SK-N-SH (cell line): ENCODE results near the gene ASPG. TPM values are rescaled to one million over a fixed set of nuclear protein-coding genes. Genes with fewer than 3 reads are reported as not detected.

ENCODE experiments used
- CTCF ChIA-PET: fragments of 300-600, 350-600 bp; formaldehyde crosslinking; extraction: SDS; loops from one replicate; lab custom pipeline; 2021; lab: Yijun Ruan, JAX
- POLR2A ChIA-PET: fragments of 350-600 bp; sonication (Branson Sonifier 250); formaldehyde crosslinking; extraction: SDS; loops from one replicate; lab custom pipeline; 2020; ENCODE audit warnings: antibody characterized with exemption, inconsistent platforms; lab: Yijun Ruan, JAX
- DNase-seq: peaks from one replicate; pipeline ENCODE4 v3.0.0; 2012
- H2AFZ ChIP-seq: fragments of 200-600 bp; sonication (generic); 2 replicates; pipeline ENCODE4 v1.8.1; 2016; ENCODE audit warnings: antibody characterized with exemption, mild to moderate bottlenecking, low read depth
- H3F3A ChIP-seq: fragments of 200-600 bp; sonication (generic); replicated peaks from 2 replicates; pipeline ENCODE3; 2016; ENCODE audit warnings: antibody characterized with exemption, mild to moderate bottlenecking; ENCODE audit not compliant: insufficient read depth
- H3K27ac ChIP-seq, 2 experiments: fragments of 200-500 bp in 1 of 2; fragments of 200-600 bp in 1 of 2; sonication (Bioruptor generic) in 1 of 2; sonication (generic), shearing (Covaris generic) in 1 of 2; 2 replicates each; pipeline versions ENCODE4 v1.5.1 to v1.6.1; 2014 to 2016; ENCODE audit warnings: low read depth in 2 of 2, inconsistent platforms in 1 of 2, low read length in 1 of 2, mild to moderate bottlenecking in 1 of 2, mixed read lengths in 1 of 2
- H3K27me3 ChIP-seq: fragments of 200-600 bp; sonication (generic), shearing (Covaris generic); 2 replicates; pipeline ENCODE4 v1.6.1; 2016; ENCODE audit warnings: mixed run types; ENCODE audit not compliant: insufficient read depth
- H3K36me3 ChIP-seq, 2 experiments: fragments of 200-500 bp in 1 of 2; fragments of 200-600 bp in 1 of 2; sonication (Bioruptor generic) in 1 of 2; sonication (generic) in 1 of 2; replicated peaks in 1 of 2; 2 replicates each; pipeline versions ENCODE3 to v1.5.1; 2014 to 2016; ENCODE audit warnings: low read length in 1 of 2, mild to moderate bottlenecking in 1 of 2; ENCODE audit not compliant: insufficient read depth in 2 of 2, control insufficient read depth in 1 of 2
- H3K4me1 ChIP-seq, 2 experiments: fragments of 200-500 bp in 1 of 2; fragments of 200-600 bp in 1 of 2; sonication (Bioruptor generic) in 1 of 2; sonication (generic), shearing (Covaris generic) in 1 of 2; 2 replicates each; pipeline versions ENCODE4 v1.5.1 to v1.6.1; 2014 to 2016; ENCODE audit warnings: low read depth in 1 of 2, low read length in 1 of 2, mixed run types in 1 of 2; ENCODE audit not compliant: insufficient read depth in 2 of 2, control insufficient read depth in 1 of 2
- H3K4me2 ChIP-seq: fragments of 200-600 bp; sonication (generic), shearing (Covaris generic); 2 replicates; pipeline ENCODE4 v1.6.1; 2017; ENCODE audit warnings: mixed run types
- H3K4me3 ChIP-seq, 2 experiments: fragments of 200-500 bp in 1 of 2; fragments of 200-600 bp in 1 of 2; sonication (Bioruptor generic) in 1 of 2; sonication (generic), shearing (Covaris generic) in 1 of 2; 2 replicates each; pipeline versions ENCODE4 v1.5.1 to v1.8.1; 2014 to 2016; ENCODE audit warnings: low read depth in 2 of 2, inconsistent platforms in 1 of 2, low read length in 1 of 2, mild to moderate bottlenecking in 1 of 2, mixed read lengths in 1 of 2, moderate library complexity in 1 of 2
- H3K79me2 ChIP-seq: fragments of 200-600 bp; sonication (generic); 2 replicates; pipeline ENCODE4 v1.8.1; 2017; ENCODE audit warnings: mild to moderate bottlenecking; ENCODE audit not compliant: insufficient read depth
- H3K9ac ChIP-seq: fragments of 200-600 bp; sonication (generic); 2 replicates; pipeline ENCODE4 v1.6.1; 2017; ENCODE audit warnings: mixed run types
- H3K9me2 ChIP-seq: fragments of 200-600 bp; sonication (generic); 2 replicates; pipeline ENCODE4 v1.6.1; 2017; ENCODE audit warnings: mixed run types
- H3K9me3 ChIP-seq: fragments of 200-600 bp; sonication (generic); 2 replicates; pipeline ENCODE4 v1.6.1; 2017; ENCODE audit warnings: mixed run types, mild to moderate bottlenecking, moderate library complexity
- H4K20me1 ChIP-seq: fragments of 200-600 bp; sonication (generic); 2 replicates; pipeline ENCODE4 v1.6.1; 2017; ENCODE audit warnings: mild to moderate bottlenecking, mixed run types; ENCODE audit not compliant: insufficient read depth
- ELF1 ChIP-seq: IDR thresholded peaks from 2 replicates; pipeline ENCODE4 v1.4.0; 2012
- EZH2phosphoT487 ChIP-seq: fragments of 200-600 bp; sonication (generic); IDR thresholded peaks from 2 replicates; pipeline ENCODE4 v1.6.1; 2017; ENCODE audit warnings: low read depth, mixed run types, mild to moderate bottlenecking, antibody characterized with exemption, moderate library complexity, borderline replicate concordance
- FOXJ3 ChIP-seq: sonication (generic); formaldehyde crosslinking; IDR thresholded peaks from 2 replicates; pipeline ENCODE4 v1.5.1; 2020; ENCODE audit warnings: mild to moderate bottlenecking, missing genetic modification reagents
- FOXM1 ChIP-seq: IDR thresholded peaks from 2 replicates; pipeline ENCODE4 v1.4.0; 2012; ENCODE audit warnings: low read depth, mild to moderate bottlenecking
- GABPA ChIP-seq: IDR thresholded peaks from 2 replicates; pipeline ENCODE4 v1.4.0; 2012; ENCODE audit warnings: low read depth, mild to moderate bottlenecking
- JUND ChIP-seq: IDR thresholded peaks from 2 replicates; pipeline ENCODE4 v1.4.0; 2012
- MEF2A ChIP-seq: IDR thresholded peaks from 2 replicates; pipeline ENCODE4 v1.4.0; 2012; ENCODE audit warnings: low read depth, borderline replicate concordance
- NRF1 ChIP-seq: IDR thresholded peaks from 2 replicates; pipeline ENCODE4 v1.6.1; 2012; ENCODE audit warnings: low read depth, mild to moderate bottlenecking, low read length
- RCOR1 ChIP-seq: fragments of 150-350 bp; IDR thresholded peaks from 2 replicates; pipeline ENCODE4 v1.6.1; 2017; ENCODE audit warnings: antibody characterized with exemption, low read length
- RFX5 ChIP-seq: IDR thresholded peaks from 2 replicates; pipeline ENCODE4 v1.6.1; 2012; ENCODE audit warnings: mild to moderate bottlenecking, improper control_type of control experiment, low read length
- RXRA ChIP-seq: IDR thresholded peaks from 2 replicates; pipeline ENCODE4 v1.4.0; 2012; ENCODE audit warnings: low read depth, mild to moderate bottlenecking, borderline replicate concordance
- SIN3A ChIP-seq: IDR thresholded peaks from 2 replicates; pipeline ENCODE4 v1.6.1; 2012; ENCODE audit warnings: low read depth, mild to moderate bottlenecking, low read length, moderate library complexity, borderline replicate concordance
- SMC3 ChIP-seq: IDR thresholded peaks from 2 replicates; pipeline ENCODE4 v1.6.1; 2012; ENCODE audit warnings: low read depth, low read length, improper control_type of control experiment
- TAF1 ChIP-seq: IDR thresholded peaks from 2 replicates; pipeline ENCODE4 v1.6.1; 2012; ENCODE audit warnings: low read depth, mild to moderate bottlenecking, low read length, moderate library complexity, borderline replicate concordance
- TCF12 ChIP-seq: IDR thresholded peaks from 2 replicates; pipeline ENCODE4 v1.4.0; 2012
- WGBS: methylation state at CpG from one replicate; pipeline ENCODE4 v1.1.6; 2017; ENCODE audit warnings: low lambda C conversion rate; 5-methylcytosine and 5-hydroxymethylcytosine counted together
- polyA plus RNA-seq, 3 experiments: library from polyadenylated mRNA; depleted of rRNA; stranded (reverse); fragments of >200 nt; gene quantifications; 2 replicates each; pipeline ENCODE4 v1.2.3, GENCODE V29; 2012
- TF ChIP-seq, protein P1 (sequence below): fragments of 150-350 bp; IDR thresholded peaks from 2 replicates; pipeline ENCODE4 v1.6.1; 2017; ENCODE audit warnings: antibody characterized with exemption, low read length, low read depth, borderline replicate concordance
- TF ChIP-seq, protein P2 (sequence below): IDR thresholded peaks from 2 replicates; pipeline ENCODE4 v1.4.0; 2012; ENCODE audit warnings: low read depth
- TF ChIP-seq, protein P3 (sequence below): fragments of 150-350 bp; IDR thresholded peaks from 2 replicates; pipeline ENCODE4 v1.6.1; 2016; ENCODE audit warnings: mild to moderate bottlenecking, low read depth, low read length
- TF ChIP-seq, protein P4 (sequence below): IDR thresholded peaks from 2 replicates; pipeline ENCODE4; 2012
- TF ChIP-seq, protein P5 (sequence below): IDR thresholded peaks from 2 replicates; pipeline ENCODE4 v1.4.0; 2012; ENCODE audit warnings: low read depth, borderline replicate concordance

Gene ASPG
- polyA plus RNA-seq, 1 of the 3 experiments (the other 2 are of a cell fraction), result not detected

DNA sequence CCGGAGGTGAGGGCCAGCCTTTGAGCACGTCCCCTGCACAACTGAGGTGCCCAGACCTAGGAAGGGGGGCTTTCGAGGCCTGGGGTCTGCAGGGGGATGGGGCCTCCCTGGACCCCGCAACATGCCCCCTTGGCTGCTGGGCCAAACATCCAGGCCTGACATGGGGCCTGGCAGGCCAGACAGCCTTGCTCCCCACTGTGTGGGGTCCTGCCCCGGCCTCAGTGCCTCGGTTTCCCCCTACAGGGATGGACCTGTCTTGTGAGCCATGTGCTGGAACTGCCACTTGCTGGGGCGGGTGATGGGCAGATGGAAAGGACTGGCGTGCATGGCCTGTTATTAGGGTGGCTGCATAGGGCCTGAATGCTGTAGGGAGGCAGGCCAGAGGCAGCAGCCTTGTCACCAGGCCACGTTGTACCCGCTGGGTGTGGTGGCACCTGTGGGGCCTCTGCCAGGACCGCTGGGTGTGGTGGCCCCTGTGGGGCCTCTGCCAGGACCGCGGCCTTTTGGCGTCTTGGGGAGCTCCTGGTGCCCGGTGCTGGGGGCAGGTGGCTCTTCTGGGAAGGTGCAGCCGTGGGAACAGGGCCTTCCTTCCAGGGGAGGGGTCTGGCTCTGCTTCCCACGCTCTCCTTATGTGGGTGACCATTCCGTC, 20.4 kb downstream of the ASPG start:
- Histone ChIP-seq H3K4me3 (no peak overlapping the region), H3K9ac (no peak overlapping the region), H4K20me1 (no peaks in the 10 kb centered on the region), H3K27me3 (no peaks in the 10 kb centered on the region), H3K9me2 (no peaks in the 10 kb centered on the region), H3K79me2 (no peaks in the 10 kb centered on the region), H3K27ac (no peak overlapping the region), H3K9me3 (no peaks in the 10 kb centered on the region), H2AFZ (no peak overlapping the region), H3K4me1 (peaks cover 0 to 19% of the 10 kb centered on the region in 2 experiments; a peak in 1 of 4 replicates), H3K36me3 (no peaks in the 10 kb centered on the region), H3K4me2 (no peak overlapping the region), H3F3A (no peaks in the 10 kb centered on the region)
- POLR2A ChIA-PET, result no interaction called here
- CTCF ChIA-PET, result interaction anchor here (1.1 to 5.7 kb wide), 4 partner anchors 9 to 28 kb away, joined by 3 to 36 read pairs (median 6); no protein-coding TSS in a partner anchor
- DNase-seq, result no peak
- TF ChIP-seq SIN3A (no peak), JUND (no peak), TAF1 (no peak), SMC3 (no peak), GABPA (no peak)
- WGBS, result 39% methylated on average over 3 of the region's 18 CpGs

DNA sequence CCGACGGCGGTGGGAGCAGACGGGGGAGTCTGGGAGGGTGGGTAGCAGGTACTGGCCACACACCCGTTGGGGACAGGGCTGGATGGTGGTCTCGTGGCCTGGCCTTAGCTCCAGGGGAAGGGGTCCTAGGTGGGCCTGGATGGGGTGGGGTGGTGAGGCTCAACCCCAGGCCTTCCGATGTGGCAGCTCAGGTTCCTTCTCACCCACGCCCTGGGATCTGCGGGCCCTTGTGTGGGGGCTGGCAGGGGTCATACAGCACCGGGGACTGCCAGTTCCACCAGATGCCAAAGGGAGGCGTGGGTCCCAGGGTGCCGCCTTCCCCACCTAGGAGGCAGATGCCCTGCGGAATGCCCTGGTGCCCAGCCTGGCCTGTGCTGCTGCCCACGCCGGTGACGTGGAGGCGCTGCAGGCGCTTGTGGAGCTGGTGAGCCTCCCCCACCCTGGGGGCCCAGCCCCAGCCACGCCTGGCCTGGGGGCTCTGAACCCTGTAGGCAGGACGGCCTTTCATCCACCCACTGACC, 21.0 kb downstream of the ASPG start:
- Histone ChIP-seq H4K20me1 (no peaks in the 10 kb centered on the region), H3F3A (no peaks in the 10 kb centered on the region), H2AFZ (no peak overlapping the region), H3K79me2 (no peaks in the 10 kb centered on the region), H3K4me3 (no peak overlapping the region), H3K9ac (no peak overlapping the region), H3K27me3 (no peaks in the 10 kb centered on the region), H3K36me3 (no peaks in the 10 kb centered on the region), H3K4me2 (no peak overlapping the region), H3K9me2 (no peaks in the 10 kb centered on the region), H3K27ac (no peak overlapping the region), H3K9me3 (no peaks in the 10 kb centered on the region), H3K4me1 (peaks cover 0 to 21% of the 10 kb centered on the region in 2 experiments; a peak in 1 of 4 replicates)
- POLR2A ChIA-PET, result no interaction called here
- CTCF ChIA-PET, result interaction anchor here (1.2 to 5.7 kb wide), 4 partner anchors 10 to 28 kb away, joined by 4 to 36 read pairs (median 12); no protein-coding TSS in a partner anchor
- TF ChIP-seq GABPA (no peak), SMC3 (no peak), RXRA (no peak), FOXJ3 (no peak), FOXM1 (no peak), ELF1 (no peak), JUND (no peak), NRF1 (no peak), TCF12 (no peak), RCOR1 (no peak), TAF1 (no peak), MEF2A (no peak), EZH2phosphoT487 (no peak), RFX5 (no peak)
- TF ChIP-seq, protein P1, sequence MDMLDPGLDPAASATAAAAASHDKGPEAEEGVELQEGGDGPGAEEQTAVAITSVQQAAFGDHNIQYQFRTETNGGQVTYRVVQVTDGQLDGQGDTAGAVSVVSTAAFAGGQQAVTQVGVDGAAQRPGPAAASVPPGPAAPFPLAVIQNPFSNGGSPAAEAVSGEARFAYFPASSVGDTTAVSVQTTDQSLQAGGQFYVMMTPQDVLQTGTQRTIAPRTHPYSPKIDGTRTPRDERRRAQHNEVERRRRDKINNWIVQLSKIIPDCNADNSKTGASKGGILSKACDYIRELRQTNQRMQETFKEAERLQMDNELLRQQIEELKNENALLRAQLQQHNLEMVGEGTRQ, result no peak
- TF ChIP-seq, protein P2, sequence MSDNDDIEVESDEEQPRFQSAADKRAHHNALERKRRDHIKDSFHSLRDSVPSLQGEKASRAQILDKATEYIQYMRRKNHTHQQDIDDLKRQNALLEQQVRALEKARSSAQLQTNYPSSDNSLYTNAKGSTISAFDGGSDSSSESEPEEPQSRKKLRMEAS, result no peak
- TF ChIP-seq, protein P3, sequence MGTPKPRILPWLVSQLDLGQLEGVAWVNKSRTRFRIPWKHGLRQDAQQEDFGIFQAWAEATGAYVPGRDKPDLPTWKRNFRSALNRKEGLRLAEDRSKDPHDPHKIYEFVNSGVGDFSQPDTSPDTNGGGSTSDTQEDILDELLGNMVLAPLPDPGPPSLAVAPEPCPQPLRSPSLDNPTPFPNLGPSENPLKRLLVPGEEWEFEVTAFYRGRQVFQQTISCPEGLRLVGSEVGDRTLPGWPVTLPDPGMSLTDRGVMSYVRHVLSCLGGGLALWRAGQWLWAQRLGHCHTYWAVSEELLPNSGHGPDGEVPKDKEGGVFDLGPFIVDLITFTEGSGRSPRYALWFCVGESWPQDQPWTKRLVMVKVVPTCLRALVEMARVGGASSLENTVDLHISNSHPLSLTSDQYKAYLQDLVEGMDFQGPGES, result no peak
- TF ChIP-seq, protein P4, sequence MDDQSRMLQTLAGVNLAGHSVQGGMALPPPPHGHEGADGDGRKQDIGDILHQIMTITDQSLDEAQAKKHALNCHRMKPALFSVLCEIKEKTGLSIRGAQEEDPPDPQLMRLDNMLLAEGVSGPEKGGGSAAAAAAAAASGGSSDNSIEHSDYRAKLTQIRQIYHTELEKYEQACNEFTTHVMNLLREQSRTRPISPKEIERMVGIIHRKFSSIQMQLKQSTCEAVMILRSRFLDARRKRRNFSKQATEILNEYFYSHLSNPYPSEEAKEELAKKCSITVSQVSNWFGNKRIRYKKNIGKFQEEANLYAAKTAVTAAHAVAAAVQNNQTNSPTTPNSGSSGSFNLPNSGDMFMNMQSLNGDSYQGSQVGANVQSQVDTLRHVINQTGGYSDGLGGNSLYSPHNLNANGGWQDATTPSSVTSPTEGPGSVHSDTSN, result no peak
- TF ChIP-seq, protein P5, sequence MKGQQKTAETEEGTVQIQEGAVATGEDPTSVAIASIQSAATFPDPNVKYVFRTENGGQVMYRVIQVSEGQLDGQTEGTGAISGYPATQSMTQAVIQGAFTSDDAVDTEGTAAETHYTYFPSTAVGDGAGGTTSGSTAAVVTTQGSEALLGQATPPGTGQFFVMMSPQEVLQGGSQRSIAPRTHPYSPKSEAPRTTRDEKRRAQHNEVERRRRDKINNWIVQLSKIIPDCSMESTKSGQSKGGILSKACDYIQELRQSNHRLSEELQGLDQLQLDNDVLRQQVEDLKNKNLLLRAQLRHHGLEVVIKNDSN, result no peak
- no peak for DNase-seq
- WGBS, result 71% methylated on average over 9 of the region's 20 CpGs
